Cardiac muscle cell (in vitro differentiated cells and primary cell): ENCODE measurements around the gene TSPAN13. TPM values are rescaled to one million over a fixed set of nuclear protein-coding genes. Genes with fewer than 3 reads are reported as not detected.

Source experiments
- DNase-seq, 2 donors: peaks; one replicate each; pipeline versions ENCODE4 v3.0.0 to v3.0.0-alpha.2; 2010 to 2017; ENCODE audit warnings: low read depth in 1 of 2, low spot score in 1 of 2
- H3K27ac ChIP-seq: fragments of 200-600 bp; sonication (generic); 2 replicates; pipeline ENCODE4 v1.5.1; 2016
- H3K27me3 ChIP-seq: fragments of 200-600 bp; sonication (generic); 2 replicates; pipeline ENCODE4 v1.6.0; 2016; ENCODE audit warnings: control low read depth
- H3K36me3 ChIP-seq: fragments of 200-600 bp; sonication (generic); 2 replicates; pipeline ENCODE4 v1.5.1; 2016; ENCODE audit warnings: control low read depth
- H3K4me1 ChIP-seq: fragments of 200-600 bp; sonication (generic); 2 replicates; pipeline ENCODE4 v1.8.1; 2017; ENCODE audit warnings: low read depth, mild to moderate bottlenecking, mixed run types
- H3K4me3 ChIP-seq: fragments of 200-600 bp; sonication (generic); 2 replicates; pipeline ENCODE4 v1.5.1; 2016; ENCODE audit warnings: mild to moderate bottlenecking
- H3K9me3 ChIP-seq: fragments of 200-600 bp; sonication (generic); 2 replicates; pipeline ENCODE4 v1.5.1; 2017; ENCODE audit warnings: low read depth, mild to moderate bottlenecking, control low read depth
- polyA plus RNA-seq: library from polyadenylated mRNA; unstranded; fragments of >200 nt; fragmentation: Nextera tagmentation; extraction: Ambion mirVana; gene quantifications from 2 replicates; pipeline ENCODE4 v1.2.1, GENCODE V29; 2016
- total RNA-seq: library from RNA; depleted of rRNA; stranded (reverse); fragments of >200 nt; gene quantifications from 2 replicates; pipeline ENCODE4 v1.2.3, GENCODE V29; 2016
- TF ChIP-seq, protein P1 (sequence below): IDR thresholded peaks from 2 replicates; pipeline ENCODE4 v1.5.1; 2012; ENCODE audit warnings: low read depth, mild to moderate bottlenecking, low read length

The TSPAN13 gene
- total and polyA plus RNA-seq, 2 experiments from 2014 or later, result 34.2 to 152 TPM

GRCh38 chr7:16712916-16713315 is 40.6 kb upstream of the TSPAN13 start:
- no peak overlapping the region for H3K27ac ChIP-seq
- TF ChIP-seq, protein P1, sequence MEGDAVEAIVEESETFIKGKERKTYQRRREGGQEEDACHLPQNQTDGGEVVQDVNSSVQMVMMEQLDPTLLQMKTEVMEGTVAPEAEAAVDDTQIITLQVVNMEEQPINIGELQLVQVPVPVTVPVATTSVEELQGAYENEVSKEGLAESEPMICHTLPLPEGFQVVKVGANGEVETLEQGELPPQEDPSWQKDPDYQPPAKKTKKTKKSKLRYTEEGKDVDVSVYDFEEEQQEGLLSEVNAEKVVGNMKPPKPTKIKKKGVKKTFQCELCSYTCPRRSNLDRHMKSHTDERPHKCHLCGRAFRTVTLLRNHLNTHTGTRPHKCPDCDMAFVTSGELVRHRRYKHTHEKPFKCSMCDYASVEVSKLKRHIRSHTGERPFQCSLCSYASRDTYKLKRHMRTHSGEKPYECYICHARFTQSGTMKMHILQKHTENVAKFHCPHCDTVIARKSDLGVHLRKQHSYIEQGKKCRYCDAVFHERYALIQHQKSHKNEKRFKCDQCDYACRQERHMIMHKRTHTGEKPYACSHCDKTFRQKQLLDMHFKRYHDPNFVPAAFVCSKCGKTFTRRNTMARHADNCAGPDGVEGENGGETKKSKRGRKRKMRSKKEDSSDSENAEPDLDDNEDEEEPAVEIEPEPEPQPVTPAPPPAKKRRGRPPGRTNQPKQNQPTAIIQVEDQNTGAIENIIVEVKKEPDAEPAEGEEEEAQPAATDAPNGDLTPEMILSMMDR, result no peak
- no peaks in the 10 kb centered on the region for H3K9me3 ChIP-seq
- no peak overlapping the region for H3K4me3 ChIP-seq
- H3K4me1 ChIP-seq, result no peaks in the 10 kb centered on the region
- peaks cover 9% of the 10 kb centered on the region for H3K36me3 ChIP-seq
- no peaks in the 10 kb centered on the region for H3K27me3 ChIP-seq
- DNase-seq, result no peak

GRCh38 chr7:16715928-16716327 is 37.6 kb upstream of the TSPAN13 start:
- peaks cover 4% of the 10 kb centered on the region for H3K4me1 ChIP-seq
- H3K9me3 ChIP-seq, result no peaks in the 10 kb centered on the region
- TF ChIP-seq, protein P1, result no peak
- no peak for DNase-seq
- H3K27ac ChIP-seq, result no peak overlapping the region
- H3K4me3 ChIP-seq, result no peak overlapping the region
- no peaks in the 10 kb centered on the region for H3K36me3 ChIP-seq
- H3K27me3 ChIP-seq, result no peaks in the 10 kb centered on the region

GRCh38 chr7:16718111-16718656 is 35.4 kb upstream of the TSPAN13 start:
- no peaks in the 10 kb centered on the region for H3K36me3 ChIP-seq
- no peaks in the 10 kb centered on the region for H3K27me3 ChIP-seq
- no peak overlapping the region for H3K27ac ChIP-seq
- H3K9me3 ChIP-seq, result no peaks in the 10 kb centered on the region
- no peak overlapping the region for H3K4me3 ChIP-seq
- TF ChIP-seq, protein P1, result no peak
- no peak for DNase-seq
- H3K4me1 ChIP-seq, result peaks cover 4% of the 10 kb centered on the region

DNA sequence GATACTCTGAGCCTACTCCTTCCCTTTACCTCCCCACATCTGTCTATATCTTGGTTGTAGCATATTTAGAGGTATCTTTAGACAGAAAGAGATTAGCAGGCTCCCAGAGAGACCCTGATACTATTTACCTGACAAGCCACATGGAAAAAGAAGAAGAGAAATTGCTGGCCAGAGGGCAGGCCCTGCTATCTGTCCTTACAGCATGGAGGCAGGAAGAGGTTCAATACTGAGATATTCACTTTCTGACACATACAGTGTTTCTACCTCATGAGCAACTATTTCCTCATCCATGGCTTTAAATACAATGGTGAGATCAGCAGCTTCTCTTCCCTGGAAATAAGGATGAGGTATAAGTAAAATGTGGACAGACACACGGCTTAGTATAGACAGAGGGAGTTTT is 33.9 kb upstream of the TSPAN13 start:
- H3K9me3 ChIP-seq, result no peaks in the 10 kb centered on the region
- H3K4me3 ChIP-seq, result no peak overlapping the region
- no peaks in the 10 kb centered on the region for H3K36me3 ChIP-seq
- no peaks in the 10 kb centered on the region for H3K27me3 ChIP-seq
- DNase-seq, result peak in 1 of 2 donors; percentile 47
- no peak overlapping the region for H3K27ac ChIP-seq
- H3K4me1 ChIP-seq, result peaks cover 4% of the 10 kb centered on the region
- TF ChIP-seq, protein P1, result no peak

GRCh38 chr7:16721541-16721940 is 32.0 kb upstream of the TSPAN13 start:
- Histone ChIP-seq H3K9me3 (no peaks in the 10 kb centered on the region), H3K4me3 (no peak overlapping the region), H3K4me1 (peaks cover 4% of the 10 kb centered on the region), H3K27me3 (no peaks in the 10 kb centered on the region), H3K36me3 (no peaks in the 10 kb centered on the region), H3K27ac (no peak overlapping the region)
- DNase-seq, result no peak
- TF ChIP-seq, protein P1, result no peak
